Tongue (tissue), 2 donors: Measurements from ENCODE around the gene RPAP2. TPM values are rescaled to one million over a fixed set of nuclear protein-coding genes. Genes with fewer than 3 reads are reported as not detected.
"Not testable (repeated sequence)": the region's sequence is repeated elsewhere in the genome, so short reads cannot be mapped to it uniquely, and the experiment has no call there.

Experiments used
- DNase-seq: peaks from one replicate; pipeline ENCODE4 v3.0.0-alpha.2; 2015
- total RNA-seq: library from RNA; depleted of rRNA; stranded (reverse); fragments of >200 nt; gene quantifications from one replicate; pipeline ENCODE4 v1.2.3, GENCODE V29; 2014

RPAP2 gene
- total RNA-seq: 19.0 TPM

- peak; percentile 95 for DNase-seq
Observed at GRCh38 chr1:92298573-92299476, at the start of gene RPAP2, which contains the start of gene GLMN. RPAP2 (plus strand) TSS chr1:92299059; CDS start chr1:92299074, 15 bp downstream. GLMN (minus strand) TSS chr1:92298987; CDS start chr1:92297999, 988 bp downstream.

DNA sequence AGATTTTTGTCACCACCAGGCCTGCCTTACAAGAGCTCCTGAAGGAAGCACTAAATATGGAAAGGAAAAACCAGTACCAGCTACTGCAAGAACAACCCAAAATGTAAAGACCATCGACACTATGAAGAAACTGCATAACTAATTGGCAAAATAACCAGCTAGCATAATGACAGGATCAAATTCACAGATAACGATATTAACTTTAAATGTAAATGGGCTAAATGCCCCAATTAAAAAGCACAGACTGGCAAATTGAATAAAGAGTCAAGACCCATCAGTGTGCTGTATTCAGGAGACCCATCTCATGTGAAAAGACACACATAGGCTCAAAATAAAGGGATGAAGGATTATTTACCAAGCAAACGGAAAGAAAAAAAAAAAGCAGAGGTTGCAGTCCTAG, 44.1 kb upstream of the RPAP2 start:
- not testable (repeated sequence) for DNase-seq

- no peak for DNase-seq
Observed at GRCh38 chr1:92259350-92259749, 39.5 kb upstream of the RPAP2 start.

- DNase-seq: no peak
Observed at GRCh38 chr1:92262516-92262915, 36.3 kb upstream of the RPAP2 start.

- DNase-seq: no peak
Observed at GRCh38 chr1:92273039-92273438, 25.8 kb upstream of the RPAP2 start.

DNA sequence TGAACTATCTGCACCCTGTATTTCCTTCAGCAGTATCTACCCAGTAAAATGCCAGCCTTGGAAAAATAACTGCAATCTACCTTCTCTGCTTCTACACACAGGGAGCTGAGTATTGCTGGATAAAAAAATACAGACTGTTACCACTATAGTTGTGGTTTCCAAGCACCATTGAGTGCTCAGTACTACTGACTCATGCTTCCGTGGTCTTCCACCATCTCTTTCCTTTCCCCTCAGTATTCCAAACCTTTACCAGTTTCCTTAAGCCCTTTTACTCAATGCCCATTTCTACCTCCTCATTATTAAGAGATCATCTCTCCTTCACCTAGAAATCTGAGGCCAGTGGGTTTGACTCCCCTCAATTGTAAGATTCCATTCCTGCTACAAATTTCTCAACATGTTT, 23.9 kb upstream of the RPAP2 start:
- DNase-seq: no peak

DNA sequence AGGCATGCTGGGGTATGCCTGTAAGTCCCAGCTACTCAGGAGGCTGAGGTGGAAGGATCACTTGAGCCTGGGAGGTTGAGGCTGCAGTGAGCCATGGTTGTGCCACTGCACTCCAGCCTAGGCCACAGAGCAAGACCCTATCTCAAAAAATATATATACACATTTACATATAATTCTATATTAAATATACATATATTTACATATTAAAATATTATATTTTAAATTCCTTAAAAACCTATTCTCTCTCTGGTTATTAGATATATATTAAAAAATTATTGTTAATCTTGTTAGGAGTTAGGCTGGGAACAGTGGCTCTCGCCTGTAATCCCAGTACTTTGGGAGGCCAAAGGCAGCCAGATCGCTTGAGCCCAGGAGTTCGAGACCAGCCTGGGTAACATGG, 22.8 kb upstream of the RPAP2 start:
- DNase-seq: no peak

DNA sequence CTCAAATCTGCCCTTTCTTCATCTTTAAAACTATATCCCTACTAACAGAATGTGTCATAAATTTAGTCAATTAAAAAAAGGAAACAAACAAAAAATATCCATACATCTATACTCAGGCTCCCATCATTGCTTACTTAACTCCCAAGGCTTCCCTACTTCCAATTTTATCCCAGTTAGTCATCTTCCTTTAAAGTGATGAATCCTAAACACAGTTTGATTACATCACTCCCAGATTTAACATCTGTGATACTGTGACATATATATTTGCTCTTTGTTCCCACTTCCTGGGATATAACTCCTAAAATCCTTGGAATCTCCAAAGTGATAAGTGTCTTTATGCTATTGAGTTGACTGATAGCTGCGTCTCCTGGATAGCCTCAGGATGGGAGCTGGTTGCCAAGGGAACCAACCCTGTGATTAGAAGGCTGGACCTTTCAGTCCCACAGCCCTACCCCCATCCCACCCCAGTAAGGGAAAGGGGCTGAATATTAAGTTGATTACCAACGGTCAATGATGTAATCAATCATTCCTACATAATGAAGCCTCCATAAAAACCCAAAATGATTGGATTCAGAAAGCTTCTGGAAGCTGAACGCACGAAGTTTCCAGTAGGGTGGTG, 21.6 kb upstream of the RPAP2 start:
- no peak for DNase-seq

GRCh38 chr1:92279781-92280180, 19.1 kb upstream of the RPAP2 start:
- not testable (repeated sequence) for DNase-seq

DNA sequence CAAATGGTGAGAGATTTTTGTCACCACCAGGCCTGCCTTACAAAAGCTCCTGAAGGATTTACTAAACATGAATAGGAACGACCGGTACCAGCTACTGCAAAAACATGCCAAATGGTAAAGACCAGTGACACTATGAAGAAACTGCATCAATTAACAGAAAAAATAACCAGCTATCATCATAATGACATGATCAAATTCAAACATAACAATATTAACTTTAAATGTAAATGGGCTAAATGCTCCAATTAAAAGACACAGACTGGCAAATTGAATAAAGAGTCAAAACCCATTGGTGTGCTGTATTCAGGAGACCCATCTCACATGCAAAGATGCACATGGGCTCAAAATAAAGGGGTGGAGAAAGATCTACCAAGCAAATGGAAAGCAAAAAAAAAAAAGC, 17.4 kb upstream of the RPAP2 start:
- DNase-seq: not testable (repeated sequence)

DNA sequence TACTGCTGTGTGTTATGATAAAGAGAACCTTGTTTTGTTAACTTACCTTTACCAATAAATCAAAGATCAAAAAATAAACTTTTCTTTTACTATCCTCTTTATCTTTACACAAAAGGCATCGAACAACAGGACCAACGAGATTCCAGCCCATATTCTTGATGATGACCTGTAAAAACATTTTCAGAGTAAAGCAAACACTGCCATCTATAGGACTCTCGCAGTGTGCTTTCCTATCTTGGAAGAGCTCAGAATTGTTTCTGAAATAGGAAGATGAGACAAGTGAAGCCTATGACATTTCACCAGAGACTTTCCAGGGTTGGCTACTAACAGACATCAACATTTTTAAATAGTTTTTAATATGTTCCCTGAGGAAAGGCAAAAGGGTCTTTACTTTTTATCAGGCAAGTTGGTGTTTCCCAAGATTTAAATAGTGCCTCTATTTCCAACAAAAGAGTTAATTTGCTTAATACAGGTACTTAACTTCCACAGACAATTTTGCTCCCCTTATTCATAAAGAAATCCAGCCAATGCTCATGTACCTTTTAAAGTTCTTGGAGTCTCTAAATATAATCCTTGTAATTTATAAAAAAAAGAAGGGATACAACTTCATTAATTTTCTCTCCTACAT, 7.4 kb upstream of the RPAP2 start:
- peak; percentile 73 for DNase-seq

- no peak for DNase-seq
Observed at GRCh38 chr1:92298213-92298572, 666 bp upstream of the RPAP2 start.

DNA sequence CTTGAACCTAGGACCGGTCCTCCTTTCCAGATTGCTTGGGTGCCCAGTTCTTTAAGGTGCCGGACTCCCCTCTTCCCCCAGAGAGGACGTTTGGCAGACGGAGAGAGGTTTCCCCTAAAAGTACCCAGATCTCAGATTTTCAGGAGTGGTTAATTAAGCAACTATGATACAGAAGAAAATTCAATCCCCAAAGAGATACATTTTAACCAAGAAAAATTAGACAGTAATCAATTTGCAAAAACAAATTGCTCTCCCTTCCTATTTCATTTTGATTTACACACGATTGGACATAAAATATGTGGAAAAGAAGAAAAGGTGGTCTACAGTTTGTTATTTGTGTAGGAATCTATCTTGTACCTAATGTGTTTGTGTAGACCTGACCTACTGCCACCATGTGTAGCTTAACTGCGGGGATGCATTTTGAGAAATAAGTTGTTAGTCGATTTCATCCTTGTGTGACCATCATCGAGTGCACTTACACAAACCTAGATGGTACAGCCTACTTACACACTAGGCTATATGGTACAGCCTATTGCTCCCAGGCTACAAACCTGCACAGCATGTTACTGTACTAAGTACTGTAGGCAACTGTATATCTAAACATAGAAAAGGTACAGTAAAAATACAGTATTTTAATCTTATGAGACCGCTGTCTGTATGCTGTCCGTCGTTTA, 755 bp downstream of the RPAP2 start:
- DNase-seq: peak; percentile 9

DNA sequence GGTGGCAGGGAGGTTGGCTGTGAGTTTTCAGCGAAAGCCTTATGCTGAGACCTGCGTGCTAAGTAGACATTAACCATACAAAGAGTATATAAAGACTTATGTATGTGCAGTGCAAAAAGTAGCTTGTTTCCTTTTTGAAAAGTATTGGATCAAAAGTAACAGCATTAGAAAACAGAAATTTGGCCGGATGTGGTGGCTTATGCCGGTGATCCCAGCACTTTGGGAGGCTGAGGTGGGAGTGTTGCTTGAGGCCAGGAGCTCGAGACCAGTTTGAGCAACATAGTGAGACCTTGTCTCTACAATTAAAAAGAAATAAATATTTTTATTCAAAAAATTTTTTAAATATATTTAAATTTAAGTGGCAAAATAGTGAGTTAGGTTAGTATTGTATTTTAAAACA, 2.2 kb downstream of the RPAP2 start:
- DNase-seq: no peak

DNA sequence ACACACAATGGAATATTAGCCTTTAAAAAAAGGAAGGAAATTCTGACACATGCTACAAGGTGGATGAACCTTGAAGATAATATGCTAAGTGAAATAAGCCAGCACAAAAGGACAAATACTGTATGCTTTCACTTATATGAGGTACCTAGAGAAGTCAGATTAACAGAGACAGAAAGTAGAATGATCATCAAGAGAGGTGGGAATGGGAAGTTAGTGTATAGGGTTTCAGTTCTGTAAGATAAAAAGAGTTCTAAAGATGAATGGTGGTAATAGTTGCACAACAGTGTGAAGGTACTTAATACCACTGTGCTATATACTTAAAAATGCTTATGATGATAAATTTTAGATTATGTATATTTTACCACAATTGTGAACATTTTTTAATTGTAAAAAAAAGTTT, 7.2 kb downstream of the RPAP2 start:
- DNase-seq: no peak

- no peak for DNase-seq
Observed at GRCh38 chr1:92307980-92308379, 9.1 kb downstream of the RPAP2 start.

DNA sequence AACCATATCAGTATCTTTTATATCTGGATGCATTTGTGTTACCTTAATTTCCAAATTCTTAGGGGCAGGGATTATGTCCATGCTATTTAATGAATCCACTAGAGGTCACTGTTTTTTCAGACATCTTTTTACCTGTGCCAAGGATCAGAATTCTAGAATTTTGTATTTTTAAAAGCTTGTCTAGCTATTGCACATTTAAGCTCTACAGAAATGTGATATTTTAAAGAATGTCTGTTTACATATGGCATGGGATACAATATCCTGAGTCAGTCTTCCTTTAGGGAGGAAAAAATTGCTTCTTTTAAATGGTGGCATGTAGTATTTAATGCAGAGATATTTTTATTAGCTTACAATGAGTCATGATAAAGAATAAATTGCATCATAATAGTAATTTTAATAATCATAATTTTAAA, 11.3 kb downstream of the RPAP2 start:
- peak; percentile 37 for DNase-seq

DNA sequence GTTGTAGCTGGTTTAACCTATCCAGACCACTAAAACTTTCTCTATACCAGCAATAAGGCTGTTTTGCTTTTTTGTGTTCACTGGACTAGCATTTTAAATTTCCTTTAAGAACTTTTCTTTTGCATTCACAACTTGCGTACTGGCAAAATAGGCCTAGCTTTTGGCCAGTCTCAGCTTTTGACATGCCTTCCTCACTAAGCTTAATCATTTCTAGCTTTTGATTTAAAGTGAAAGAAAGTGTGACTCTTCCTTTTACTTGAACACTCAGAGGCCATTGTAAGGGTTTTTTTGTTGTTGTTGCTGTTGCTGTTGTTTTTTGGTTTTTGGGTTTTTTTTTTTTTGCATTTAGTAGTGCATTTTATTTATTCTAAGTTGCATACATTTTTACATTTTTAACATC, 15.2 kb downstream of the RPAP2 start:
- DNase-seq: no peak

- DNase-seq: no peak
Observed at GRCh38 chr1:92315766-92316599, 17.1 kb downstream of the RPAP2 start.

GRCh38 chr1:92317836-92318493, 19.1 kb downstream of the RPAP2 start:
- DNase-seq: no peak
